ENCODE results near the gene WDR59. TPM values are rescaled to one million over a fixed set of nuclear protein-coding genes. Genes with fewer than 3 reads are reported as not detected.
A peak's percentile ranks its signal among the peaks of the same experiment; 100 is the strongest.

WDR59 gene
- total and polyA plus RNA-seq, 9 of the 15 experiments (the other 6 are each of a cell fraction or from before 2014, with no cell fraction given) = 12.7 to 126 (median 34.7) TPM

DNA sequence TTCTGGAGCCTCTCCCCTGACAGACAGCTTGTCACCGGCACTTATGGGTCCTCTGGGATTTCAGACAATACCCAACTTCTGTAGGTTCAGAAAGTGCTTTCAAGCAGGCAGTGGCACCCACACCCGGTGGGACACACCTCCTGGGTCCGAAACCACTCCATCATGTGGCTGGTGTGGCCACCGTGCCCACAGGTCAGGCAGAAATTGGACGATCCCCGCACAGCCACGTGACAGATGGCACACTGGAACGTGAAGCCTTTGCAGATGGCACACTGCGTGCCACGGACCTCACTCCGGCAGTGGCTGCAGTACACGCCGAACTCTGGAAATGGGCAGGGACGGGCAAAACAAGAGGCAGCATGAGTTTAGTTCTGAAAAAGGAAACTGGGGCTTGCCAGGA lies 110.8 kb downstream of the WDR59 start (continued):
- TF ChIP-seq, protein P1, sequence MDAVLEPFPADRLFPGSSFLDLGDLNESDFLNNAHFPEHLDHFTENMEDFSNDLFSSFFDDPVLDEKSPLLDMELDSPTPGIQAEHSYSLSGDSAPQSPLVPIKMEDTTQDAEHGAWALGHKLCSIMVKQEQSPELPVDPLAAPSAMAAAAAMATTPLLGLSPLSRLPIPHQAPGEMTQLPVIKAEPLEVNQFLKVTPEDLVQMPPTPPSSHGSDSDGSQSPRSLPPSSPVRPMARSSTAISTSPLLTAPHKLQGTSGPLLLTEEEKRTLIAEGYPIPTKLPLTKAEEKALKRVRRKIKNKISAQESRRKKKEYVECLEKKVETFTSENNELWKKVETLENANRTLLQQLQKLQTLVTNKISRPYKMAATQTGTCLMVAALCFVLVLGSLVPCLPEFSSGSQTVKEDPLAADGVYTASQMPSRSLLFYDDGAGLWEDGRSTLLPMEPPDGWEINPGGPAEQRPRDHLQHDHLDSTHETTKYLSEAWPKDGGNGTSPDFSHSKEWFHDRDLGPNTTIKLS (IDR thresholded peaks at IDR 0.05; ENCODE audit: borderline replicate concordance, low read depth) = no peak
- TF ChIP-seq XRCC5 (IDR thresholded peaks at IDR 0.05; ENCODE audit: low read depth, low read length) (no peak), ZNF586 (CRISPR knock-in tag; conservative IDR thresholded peaks at IDR 0.05) (no peak), NELFE (IDR thresholded peaks at IDR 0.05; ENCODE audit: insufficient read depth, insufficient read length) (no peak)

- ChIA-PET POLR2A (no interaction called here), CTCF (ENCODE audit: low intra/inter-chr PET ratio) (no interaction called here)
- 88% methylated on average over 2 of the region's 2 CpGs for WGBS (ENCODE audit: insufficient coverage, low coverage, missing lambda C conversion rate)
- DNase-seq (ENCODE audit: extremely low read depth in 1 of 4, low spot score in 3 of 4) (no peak), ATAC-seq (no peak), FAIRE-seq (no peak)
- TF ChIP-seq MYC (IDR thresholded peaks at IDR 0.05; ENCODE audit: low read depth, low read length) (no peak), MYC (CRISPR knock-in tag; IDR thresholded peaks at IDR 0.05; ENCODE audit: borderline replicate concordance, low read depth) (no peak)
- TF ChIP-seq, protein P2, sequence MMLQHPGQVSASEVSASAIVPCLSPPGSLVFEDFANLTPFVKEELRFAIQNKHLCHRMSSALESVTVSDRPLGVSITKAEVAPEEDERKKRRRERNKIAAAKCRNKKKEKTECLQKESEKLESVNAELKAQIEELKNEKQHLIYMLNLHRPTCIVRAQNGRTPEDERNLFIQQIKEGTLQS (IDR thresholded peaks at IDR 0.05) = peak; percentile 58; the same call in 1 of the 2 replicates
- TF ChIP-seq, protein P2 (CRISPR knock-in tag; conservative IDR thresholded peaks at IDR 0.05) = no peak
- no peak overlapping the region for H3K4me3 ChIP-seq
- peaks cover 36% of the 10 kb centered on the region; the same call in 2 of the 3 replicates for H3K36me3 ChIP-seq (ENCODE audit: control insufficient read depth, insufficient read depth, low read length)
- H3K27ac ChIP-seq (ENCODE audit: extremely low read depth, low read depth, low read length) = no peak overlapping the region
- H3K9me1 ChIP-seq (ENCODE audit: control insufficient read depth, insufficient read depth, low read length) = no peaks in the 10 kb centered on the region
- H3K4me2 ChIP-seq (ENCODE audit: insufficient read depth, low read length) = no peak overlapping the region
- H3K79me2 ChIP-seq (ENCODE audit: control insufficient read depth, insufficient read depth, low read length) = no peaks in the 10 kb centered on the region
- in situ Hi-C loops (cut with MboI) (no loop called here), intact Hi-C loops (cut with micrococcal nuclease) (no loop called here)
- H3K9me3 ChIP-seq (replicated peaks; ENCODE audit: control insufficient read depth, insufficient read depth, low read depth, low read length) = no peaks in the 10 kb centered on the region
- H3K4me1 ChIP-seq (replicated peaks in 1 of 2; ENCODE audit: control insufficient read depth in 2 of 2, insufficient read depth in 2 of 2, low read length in 2 of 2) = 0 out of 5 replicates have a peak, but pooled peaks cover 0 to 4% of the 10 kb centered on the region in 2 experiments
- no peak overlapping the region for H3K9ac ChIP-seq (ENCODE audit: insufficient read depth in 1 of 2, low read depth in 2 of 2, low read length in 2 of 2)
- no TSS peak for BruUV-seq (replicated peaks)
- H3K27me3 ChIP-seq (ENCODE audit: control insufficient read depth in 2 of 2, insufficient read depth in 2 of 2, low read length in 2 of 2) = no peaks in the 10 kb centered on the region
- no peaks in the 10 kb centered on the region for H4K20me1 ChIP-seq (replicated peaks; ENCODE audit: control insufficient read depth, insufficient read depth, low read length)
- no peak overlapping the region for H2AFZ ChIP-seq (ENCODE audit: low read depth, low read length)
Observed at GRCh38 chr16:74872302-74872701, 112.6 kb downstream of the WDR59 start.
